GM12891 (cell line): ENCODE results near the gene COL24A1.

ENCODE experiments used
- PAX5 ChIP-seq: IDR thresholded peaks from 2 replicates; pipeline ENCODE4 v1.6.1; 2011; ENCODE audit warnings: low read length, moderate library complexity, mild to moderate bottlenecking; ENCODE audit not compliant: insufficient read depth, severe bottlenecking
- POLR2A ChIP-seq: IDR thresholded peaks from 2 replicates; pipeline ENCODE4 v1.6.1; 2011; ENCODE audit warnings: low read depth, low read length, control low read depth
- POLR2AphosphoS5 ChIP-seq: IDR thresholded peaks from 2 replicates; pipeline ENCODE4 v1.6.1; 2011; ENCODE audit warnings: low read depth, low read length, control low read depth
- SPI1 ChIP-seq: IDR thresholded peaks from 2 replicates; pipeline ENCODE4 v1.6.1; 2011; ENCODE audit warnings: low read depth, low read length, control low read depth
- TAF1 ChIP-seq: IDR thresholded peaks from 2 replicates; pipeline ENCODE4 v1.6.1; 2011; ENCODE audit warnings: low read depth, low read length, control low read depth

DNA sequence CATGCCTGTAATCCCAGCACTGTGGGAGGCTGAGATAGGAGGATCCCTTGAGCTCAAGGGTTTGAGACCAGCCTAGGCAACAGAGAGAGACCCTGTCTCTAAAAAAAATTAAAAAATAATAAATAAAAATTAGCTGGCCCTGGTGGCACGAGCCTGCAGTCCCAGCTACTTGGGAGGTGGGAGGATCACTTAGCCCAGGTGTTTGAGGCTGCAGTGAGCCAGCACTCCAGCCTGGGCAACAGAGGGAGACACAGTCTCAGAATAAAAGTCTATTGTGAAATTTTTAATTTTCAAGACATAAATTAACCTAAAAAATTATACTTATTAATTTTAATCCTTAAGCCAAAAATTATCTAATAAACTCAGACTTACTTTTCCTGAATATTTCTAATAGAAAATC, 317.1 kb downstream of the COL24A1 start:
- TF ChIP-seq POLR2A = no peak
- no peak for TF ChIP-seq POLR2AphosphoS5
- TF ChIP-seq PAX5 = no peak
- no peak for TF ChIP-seq TAF1
- no peak for TF ChIP-seq SPI1
